ENCODE results near the gene PPA1. TPM values are rescaled to one million over a fixed set of nuclear protein-coding genes. Genes with fewer than 3 reads are reported as not detected.

Gene PPA1
- total RNA-seq, 6 experiments from 2014 or later, result 105 to 132 (median 121) TPM

- H3K27ac Mint-ChIP-seq, result peak overlapping the region; percentile 82
- no peaks in the 10 kb centered on the region for H3K9me3 Mint-ChIP-seq
- peak overlapping the region; percentile 40 for H3K4me3 Mint-ChIP-seq
- DNase-seq, result peak; percentile 96
- TF ChIP-seq CTCF (IDR thresholded peaks at IDR 0.05), result peak; percentile 69
- peaks cover 15% of the 10 kb centered on the region for H3K27me3 Mint-ChIP-seq (ENCODE audit: insufficient read depth)
- H3K4me1 Mint-ChIP-seq (ENCODE audit: low read depth), result peaks cover 34% of the 10 kb centered on the region
- H3K36me3 Mint-ChIP-seq (ENCODE audit: low read depth), result peaks cover 5% of the 10 kb centered on the region; the same call in 1 of the 2 replicates
These were observed 34.1 kb upstream of the PPA1 start for GRCh38 chr10:70267161-70267933.

GRCh38 chr10:70266701-70267100 lies 33.5 kb upstream of the PPA1 start:
- Mint-ChIP-seq H3K27me3 (ENCODE audit: insufficient read depth) (peaks cover 16% of the 10 kb centered on the region), H3K4me1 (ENCODE audit: low read depth) (peaks cover 33% of the 10 kb centered on the region), H3K27ac (peak overlapping the region; percentile 82), H3K36me3 (ENCODE audit: low read depth) (peaks cover 5% of the 10 kb centered on the region; the same call in 1 of the 2 replicates), H3K9me3 (peaks cover under 1% of the 10 kb centered on the region), H3K4me3 (no peak overlapping the region; the same call in 1 of the 2 replicates)
- TF ChIP-seq CTCF (IDR thresholded peaks at IDR 0.05), result no peak
- no peak for DNase-seq

GRCh38 chr10:70266056-70266455 lies 32.8 kb upstream of the PPA1 start:
- Mint-ChIP-seq H3K27me3 (ENCODE audit: insufficient read depth) (peaks cover 20% of the 10 kb centered on the region), H3K27ac (no peak overlapping the region)
- no peak for TF ChIP-seq CTCF (IDR thresholded peaks at IDR 0.05)

GRCh38 chr10:70265032-70265689 lies 31.9 kb upstream of the PPA1 start:
- peaks cover 33% of the 10 kb centered on the region for H3K4me1 Mint-ChIP-seq (ENCODE audit: low read depth)
- no peak overlapping the region for H3K4me3 Mint-ChIP-seq
- peaks cover 13% of the 10 kb centered on the region for H3K36me3 Mint-ChIP-seq (ENCODE audit: low read depth)
- peak; percentile 20; the same call in 1 of the 2 replicates for TF ChIP-seq CTCF (IDR thresholded peaks at IDR 0.05)
- peaks cover 18% of the 10 kb centered on the region for H3K27me3 Mint-ChIP-seq (ENCODE audit: insufficient read depth)
- no peak overlapping the region for H3K27ac Mint-ChIP-seq
- H3K9me3 Mint-ChIP-seq, result peaks cover 11% of the 10 kb centered on the region
- DNase-seq, result no peak

More at GRCh38 chr10:70266056-70266455, 32.8 kb upstream of the PPA1 start:
- no peak for DNase-seq
- Mint-ChIP-seq H3K4me3 (no peak overlapping the region), H3K36me3 (ENCODE audit: low read depth) (peaks cover 11% of the 10 kb centered on the region), H3K9me3 (peaks cover 7% of the 10 kb centered on the region), H3K4me1 (ENCODE audit: low read depth) (peaks cover 33% of the 10 kb centered on the region)

GRCh38 chr10:70260734-70261133 lies 27.5 kb upstream of the PPA1 start:
- TF ChIP-seq CTCF (IDR thresholded peaks at IDR 0.05), result no peak
- DNase-seq, result no peak
- Mint-ChIP-seq H3K4me3 (no peak overlapping the region), H3K27ac (no peak overlapping the region), H3K36me3 (ENCODE audit: low read depth) (peaks cover 8% of the 10 kb centered on the region), H3K9me3 (peaks cover 11% of the 10 kb centered on the region), H3K4me1 (ENCODE audit: low read depth) (peaks cover under 1% of the 10 kb centered on the region; the same call in 1 of the 2 replicates), H3K27me3 (ENCODE audit: insufficient read depth) (peaks cover 45% of the 10 kb centered on the region)

All from HFFc6 (cell line).